Mesenteric fat pad (tissue), 1 donor: ENCODE results near the gene MSMO1. TPM values are rescaled to one million over a fixed set of nuclear protein-coding genes. Genes with fewer than 3 reads are reported as not detected.
"Not testable (repeated sequence)": the region's sequence is repeated elsewhere in the genome, so short reads cannot be mapped to it uniquely, and the experiment has no call there.

Source experiments
- DNase-seq: peaks from one replicate; pipeline ENCODE4 v3.0.0-alpha.2; 2020; ENCODE audit warnings: low spot score
- long read RNA-seq: library from polyadenylated mRNA; unstranded; transcript quantifications from one replicate; pipeline ENCODE4 v2.0.0, GENCODE V29; 2020
- total RNA-seq: library from RNA; stranded (reverse); fragmentation: NEBNext Ultra II Directional; extraction: Animal tissue kit (Norgen Biotek cat#: 25700); gene quantifications from one replicate; pipeline ENCODE4 v1.2.1, GENCODE V29; 2021
- donor health status: DM: yes; HTN: yes; CAD: no.

Gene MSMO1
- total RNA-seq = 13.9 TPM
- long read RNA-seq, transcript MSMO1-201 (6 exons, 2,269 nt) = major isoform, 88 of 109 reads
- long read RNA-seq, transcript MSMO1-202 (5 exons, 1,789 nt) = minor isoform, 11 of 109 reads
- long read RNA-seq, partial matches to known transcripts = 3 of 109 reads
- long read RNA-seq, other reads (novel, unspliced or antisense) = 7 of 109 reads

GRCh38 chr4:165327211-165328100, at the start of gene MSMO1:
Gene MSMO1 (plus strand): TSS chr4:165327669. CDS start chr4:165333371, 5,702 bp downstream.
- DNase-seq = peak; percentile 100

DNA sequence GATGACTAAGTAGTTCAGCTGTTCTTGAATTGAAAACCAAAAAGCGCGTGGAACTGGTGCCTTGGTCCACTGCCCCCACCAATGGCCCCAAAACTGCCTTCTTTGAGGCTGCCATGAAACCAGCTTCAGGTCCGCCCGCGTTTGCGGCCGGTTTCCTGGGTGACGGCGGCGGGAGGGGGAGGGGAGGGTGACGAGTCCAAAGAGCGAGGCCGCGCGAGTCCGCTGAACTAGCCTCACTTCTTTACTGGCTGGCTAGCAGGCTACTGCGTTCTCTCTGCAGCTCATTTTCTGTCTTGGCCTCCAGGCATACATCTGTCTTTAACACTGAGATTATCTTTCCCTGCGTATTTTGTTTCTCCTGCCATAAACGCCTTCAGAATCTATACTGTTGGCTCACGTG, 47.9 kb upstream of the MSMO1 start:
- not testable (repeated sequence) for DNase-seq

DNA sequence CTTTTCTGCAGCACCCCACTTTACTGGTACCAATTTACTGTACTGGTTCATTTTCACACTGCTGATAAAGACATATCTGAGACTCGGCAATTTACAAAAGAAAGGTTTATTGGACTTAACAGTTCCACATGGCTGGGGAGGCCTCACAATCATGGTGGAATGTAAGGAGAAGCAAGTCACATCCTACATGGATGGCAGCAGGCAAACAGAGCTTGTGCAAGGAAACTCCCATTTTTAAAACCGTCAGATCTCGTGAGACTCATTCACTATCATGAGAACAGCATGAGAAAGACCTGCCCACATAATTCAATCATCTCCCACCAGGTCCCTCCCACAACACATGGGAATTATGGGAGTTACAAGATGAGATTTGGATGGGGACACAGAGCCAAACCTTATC, 42.8 kb upstream of the MSMO1 start:
- not testable (repeated sequence) for DNase-seq

DNA sequence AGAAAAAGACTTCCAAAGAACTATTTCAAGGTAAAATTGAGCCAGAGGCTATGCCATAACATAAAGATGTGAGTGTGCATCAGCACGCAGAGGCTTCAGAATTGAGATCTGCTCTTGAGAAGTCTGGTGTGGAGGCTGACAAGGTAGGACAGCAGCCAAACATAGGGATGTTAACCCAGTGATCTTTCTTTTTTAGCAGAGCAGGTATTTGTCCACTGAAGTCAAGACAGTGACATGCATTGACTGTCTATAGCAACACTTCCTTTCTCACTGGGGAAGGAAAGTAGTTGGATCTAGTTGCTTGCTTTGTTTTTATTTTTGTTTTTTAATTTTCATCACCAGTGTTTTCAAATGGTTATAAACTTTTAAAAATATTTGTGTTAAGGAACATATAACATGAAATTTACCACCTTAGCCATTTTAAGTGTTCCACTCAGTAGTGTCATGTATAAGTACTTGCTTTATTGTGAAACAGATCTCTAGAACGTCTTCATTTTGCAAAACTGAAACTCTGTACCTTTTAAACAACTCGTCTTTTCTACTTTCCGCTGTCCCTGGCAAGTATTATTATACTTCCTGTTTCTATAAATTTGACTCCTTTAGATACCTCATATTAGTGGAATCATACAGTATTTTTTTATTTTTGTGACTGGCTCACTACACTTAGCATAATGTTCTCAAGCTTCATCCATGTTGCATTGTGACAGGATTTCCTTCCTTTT, 40.7 kb upstream of the MSMO1 start:
- DNase-seq = not testable (repeated sequence)

- DNase-seq = no peak
These were observed 39.2 kb upstream of the MSMO1 start for GRCh38 chr4:165288226-165288625.

DNA sequence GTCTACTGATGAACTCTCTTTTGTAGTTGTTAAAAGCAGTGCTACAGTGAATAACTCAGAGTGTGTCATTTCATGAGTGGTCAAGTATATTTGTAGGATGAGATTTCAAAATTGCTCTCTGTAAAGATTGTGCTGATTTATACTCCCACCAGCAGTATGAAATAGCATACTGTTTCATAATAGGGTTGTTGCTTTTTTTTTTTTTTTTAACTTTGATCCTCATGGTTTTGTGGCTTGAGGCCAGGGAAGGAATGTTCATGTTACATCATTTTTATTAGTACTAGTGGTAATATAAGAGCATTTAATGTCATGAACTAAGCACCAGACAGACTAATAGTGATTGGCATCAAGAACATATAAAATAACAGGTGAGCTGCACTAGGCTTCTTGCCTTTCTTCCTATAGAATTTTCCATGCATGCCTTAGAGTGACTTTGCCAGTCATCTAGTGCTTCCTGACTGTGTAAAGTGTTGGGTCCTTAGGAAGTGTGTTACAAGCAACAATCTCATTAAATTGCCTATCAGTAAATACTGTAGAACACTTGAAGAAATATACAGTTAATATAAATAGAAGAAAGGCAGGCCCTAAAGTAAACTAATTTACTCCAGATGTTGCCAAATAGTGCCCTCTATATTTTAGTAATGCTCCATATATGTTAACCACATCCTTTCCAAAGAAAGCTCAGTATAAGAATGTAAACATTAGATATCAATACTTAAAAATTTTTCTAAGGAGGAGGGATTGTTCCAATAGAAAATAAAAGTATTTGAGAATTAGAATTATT, 38.6 kb upstream of the MSMO1 start:
- DNase-seq = no peak

- no peak for DNase-seq
These were observed 38.1 kb upstream of the MSMO1 start for GRCh38 chr4:165289423-165289785.

- no peak for DNase-seq
These were observed 34.4 kb upstream of the MSMO1 start for GRCh38 chr4:165293061-165293460.

DNA sequence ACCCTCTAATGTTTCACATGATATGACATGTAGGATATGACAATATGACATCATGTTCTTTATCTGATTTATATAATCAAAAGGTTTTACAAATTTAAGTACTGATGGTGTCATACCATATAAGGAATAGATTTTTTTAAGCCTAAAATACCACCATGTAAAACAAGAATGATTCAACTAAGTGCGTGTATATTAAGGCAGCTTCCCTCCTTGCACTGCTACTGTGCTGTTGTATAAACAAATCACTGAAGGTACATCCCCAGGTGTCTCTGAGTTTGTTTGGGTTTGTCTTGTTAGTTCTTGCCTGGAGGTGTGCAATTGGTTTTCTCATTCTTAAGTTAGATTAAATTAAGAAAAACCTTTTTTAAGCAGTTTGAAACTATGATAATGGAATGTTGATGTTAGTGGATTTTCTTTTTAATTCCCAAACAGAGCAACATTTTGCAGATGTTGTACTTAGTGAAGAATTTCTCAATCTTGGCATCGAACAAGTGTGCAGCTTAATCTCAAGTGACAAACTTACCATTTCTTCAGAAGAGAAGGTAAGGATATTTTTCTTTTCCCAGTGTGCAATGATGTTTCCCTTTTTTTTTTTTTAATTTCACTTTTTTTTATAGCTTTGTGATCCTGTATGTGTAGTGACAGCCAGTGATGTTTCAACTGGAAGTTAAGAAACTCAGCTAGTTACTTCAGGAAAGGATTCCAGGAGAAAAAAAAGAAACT, 33.4 kb upstream of the MSMO1 start:
- no peak for DNase-seq

- DNase-seq = no peak
These were observed 32.6 kb upstream of the MSMO1 start for GRCh38 chr4:165294907-165295306.

- DNase-seq = no peak
These were observed 29.8 kb upstream of the MSMO1 start for GRCh38 chr4:165297626-165298025.

DNA sequence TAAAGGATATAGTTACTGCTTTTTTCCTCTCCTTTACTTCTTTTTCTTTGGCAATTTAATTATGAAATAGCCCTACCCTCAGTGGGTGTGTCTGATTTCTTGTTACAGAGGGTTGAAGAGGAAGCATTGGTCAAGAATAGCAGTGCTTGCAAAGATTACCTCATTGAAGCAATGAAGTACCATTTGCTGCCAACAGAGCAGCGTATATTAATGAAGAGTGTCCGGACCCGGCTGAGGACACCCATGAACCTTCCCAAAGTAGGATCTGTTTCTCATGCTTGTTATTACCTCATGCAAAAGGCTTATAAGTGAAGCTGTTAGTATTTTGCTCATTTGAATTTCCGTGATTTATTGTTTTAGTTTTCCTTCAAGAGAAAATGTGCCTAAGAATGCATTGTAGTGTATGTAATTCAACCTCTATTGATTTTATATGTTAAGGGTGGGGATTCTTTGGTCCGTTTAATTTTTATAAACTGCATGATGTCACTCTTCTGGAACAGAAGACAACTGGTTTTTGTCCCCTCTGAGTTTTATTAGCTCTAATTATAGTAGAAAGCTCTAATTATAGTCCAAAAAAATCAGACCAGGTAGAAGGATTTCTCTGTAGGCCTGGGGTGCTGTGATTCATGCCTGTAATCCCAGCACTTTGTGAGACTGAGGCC, 27.9 kb upstream of the MSMO1 start:
- DNase-seq = no peak

DNA sequence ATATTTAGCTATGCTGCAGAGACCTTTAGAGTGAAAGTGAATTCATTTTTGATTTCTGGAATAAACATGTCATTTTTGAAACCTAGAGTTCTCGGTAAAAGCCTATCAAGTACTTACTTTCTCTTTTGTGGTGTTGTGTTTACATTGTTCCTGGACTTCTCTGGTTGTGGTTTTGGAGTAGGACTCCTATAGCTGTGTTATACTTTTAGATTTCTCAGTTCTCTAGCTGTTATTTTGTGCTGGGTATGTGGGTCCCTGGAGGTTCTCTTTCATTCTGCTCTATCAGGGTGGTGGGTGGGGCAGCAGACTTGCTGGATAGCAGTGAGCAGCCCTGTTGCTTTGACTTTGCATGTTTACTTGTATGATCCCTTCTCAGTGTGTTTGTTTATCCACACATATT, 25.6 kb upstream of the MSMO1 start:
- DNase-seq = no peak

- DNase-seq = no peak
These were observed 24.8 kb upstream of the MSMO1 start for GRCh38 chr4:165302658-165303057.

DNA sequence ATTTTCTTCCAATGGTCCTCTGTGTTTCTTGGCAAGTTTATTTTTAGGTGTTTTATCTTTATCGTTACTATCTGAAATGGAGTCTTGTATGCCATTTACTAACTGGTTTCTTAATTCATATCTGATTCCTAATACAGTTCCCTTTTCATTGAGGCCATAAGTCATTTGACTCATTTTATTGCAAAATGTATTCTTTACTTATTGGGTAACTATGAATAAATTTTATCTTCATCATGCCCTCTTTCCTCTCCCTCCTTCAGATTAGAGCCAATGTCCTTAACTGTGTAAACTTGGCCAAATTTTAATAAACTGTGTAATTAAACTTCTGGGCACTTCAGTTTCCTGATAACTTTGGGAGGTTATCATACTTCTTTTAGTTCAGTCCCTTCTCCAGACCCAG, 19.3 kb upstream of the MSMO1 start:
- DNase-seq = no peak

DNA sequence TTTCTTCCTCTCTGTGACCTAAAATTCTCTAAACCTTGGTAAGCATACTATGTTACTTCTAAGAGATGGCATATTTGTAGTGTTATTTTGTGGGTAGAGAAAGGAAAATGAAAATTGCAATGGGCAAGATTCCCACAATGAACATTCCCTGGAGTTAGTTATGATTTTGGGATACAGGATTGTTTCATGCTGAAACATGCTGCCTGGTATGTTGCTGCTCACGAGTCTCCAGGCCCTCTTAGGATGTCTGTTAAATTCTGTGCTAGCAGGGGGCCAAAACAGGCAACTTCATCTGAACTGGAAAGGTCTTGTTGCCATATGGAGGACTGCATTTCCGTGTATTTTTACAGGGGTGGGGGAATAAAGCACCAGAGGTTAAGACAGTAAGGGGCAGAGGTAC, 18.9 kb upstream of the MSMO1 start:
- DNase-seq = no peak

DNA sequence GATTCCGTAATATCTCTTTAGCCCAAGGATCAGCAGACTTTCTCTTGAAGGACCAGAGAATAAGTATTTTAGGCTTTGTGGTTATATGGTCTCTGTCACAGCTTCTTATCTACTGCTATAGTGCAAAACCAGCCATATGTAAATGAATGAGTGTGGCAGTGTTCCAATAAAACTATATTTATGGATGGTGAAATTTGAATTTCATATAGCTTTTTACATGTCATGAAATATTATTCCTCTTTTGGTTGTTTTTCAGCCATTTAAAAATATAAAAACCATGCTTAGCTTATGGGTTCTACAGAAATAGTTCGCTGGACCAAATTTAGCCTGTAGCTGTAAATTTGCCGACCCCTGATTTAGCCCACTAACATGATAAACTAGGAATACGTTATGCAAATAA, 18.0 kb upstream of the MSMO1 start:
- DNase-seq = no peak

- DNase-seq = no peak
These were observed 15.0 kb upstream of the MSMO1 start for GRCh38 chr4:165312506-165312905.

DNA sequence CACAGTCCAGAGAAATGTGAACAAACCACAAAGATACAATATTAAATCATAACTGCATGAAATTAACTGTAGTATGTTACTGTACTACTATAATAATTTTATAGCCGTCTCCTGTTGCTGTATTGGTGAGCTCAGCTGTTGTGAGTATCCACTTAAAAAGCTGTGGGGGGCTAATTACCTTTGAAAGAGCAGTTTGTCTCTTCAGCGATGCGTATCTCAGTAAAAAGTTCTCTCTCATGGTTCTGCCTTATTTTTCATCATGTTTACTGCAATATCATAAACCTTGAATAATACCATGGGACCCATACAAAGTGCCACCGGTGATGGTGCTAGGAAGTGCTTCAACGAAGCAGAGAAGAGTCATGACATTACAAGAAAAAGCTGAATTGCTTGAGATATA, 8.4 kb upstream of the MSMO1 start:
- no peak for DNase-seq

GRCh38 chr4:165319509-165319908, 8.0 kb upstream of the MSMO1 start:
- DNase-seq = no peak
